ENCODE results near the gene GNB1. TPM values are rescaled to one million over a fixed set of nuclear protein-coding genes. Genes with fewer than 3 reads are reported as not detected.

Gene GNB1
- polyA plus RNA-seq, 1 of the 3 experiments (the other 2 are of a cell fraction), result 355 TPM

- TF ChIP-seq PBX3 (IDR thresholded peaks at IDR 0.05), result no peak
- no peak for TF ChIP-seq FOSL2 (IDR thresholded peaks at IDR 0.05; ENCODE audit: borderline replicate concordance, low read depth)
- TF ChIP-seq EZH2phosphoT487 (IDR thresholded peaks at IDR 0.05; ENCODE audit: borderline replicate concordance, low read depth), result no peak
- no peak for TF ChIP-seq CTCF (IDR thresholded peaks at IDR 0.05)
- TF ChIP-seq MXI1 (IDR thresholded peaks at IDR 0.05; ENCODE audit: low read depth, low read length), result no peak
- TF ChIP-seq MEF2A (IDR thresholded peaks at IDR 0.05; ENCODE audit: borderline replicate concordance, low read depth), result no peak
- TF ChIP-seq, protein P1, sequence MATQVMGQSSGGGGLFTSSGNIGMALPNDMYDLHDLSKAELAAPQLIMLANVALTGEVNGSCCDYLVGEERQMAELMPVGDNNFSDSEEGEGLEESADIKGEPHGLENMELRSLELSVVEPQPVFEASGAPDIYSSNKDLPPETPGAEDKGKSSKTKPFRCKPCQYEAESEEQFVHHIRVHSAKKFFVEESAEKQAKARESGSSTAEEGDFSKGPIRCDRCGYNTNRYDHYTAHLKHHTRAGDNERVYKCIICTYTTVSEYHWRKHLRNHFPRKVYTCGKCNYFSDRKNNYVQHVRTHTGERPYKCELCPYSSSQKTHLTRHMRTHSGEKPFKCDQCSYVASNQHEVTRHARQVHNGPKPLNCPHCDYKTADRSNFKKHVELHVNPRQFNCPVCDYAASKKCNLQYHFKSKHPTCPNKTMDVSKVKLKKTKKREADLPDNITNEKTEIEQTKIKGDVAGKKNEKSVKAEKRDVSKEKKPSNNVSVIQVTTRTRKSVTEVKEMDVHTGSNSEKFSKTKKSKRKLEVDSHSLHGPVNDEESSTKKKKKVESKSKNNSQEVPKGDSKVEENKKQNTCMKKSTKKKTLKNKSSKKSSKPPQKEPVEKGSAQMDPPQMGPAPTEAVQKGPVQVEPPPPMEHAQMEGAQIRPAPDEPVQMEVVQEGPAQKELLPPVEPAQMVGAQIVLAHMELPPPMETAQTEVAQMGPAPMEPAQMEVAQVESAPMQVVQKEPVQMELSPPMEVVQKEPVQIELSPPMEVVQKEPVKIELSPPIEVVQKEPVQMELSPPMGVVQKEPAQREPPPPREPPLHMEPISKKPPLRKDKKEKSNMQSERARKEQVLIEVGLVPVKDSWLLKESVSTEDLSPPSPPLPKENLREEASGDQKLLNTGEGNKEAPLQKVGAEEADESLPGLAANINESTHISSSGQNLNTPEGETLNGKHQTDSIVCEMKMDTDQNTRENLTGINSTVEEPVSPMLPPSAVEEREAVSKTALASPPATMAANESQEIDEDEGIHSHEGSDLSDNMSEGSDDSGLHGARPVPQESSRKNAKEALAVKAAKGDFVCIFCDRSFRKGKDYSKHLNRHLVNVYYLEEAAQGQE (IDR thresholded peaks at IDR 0.05; ENCODE audit: low read depth, low read length), result no peak
- TF ChIP-seq FOXJ3 (CRISPR knock-in tag; IDR thresholded peaks at IDR 0.05), result no peak
- no peak for TF ChIP-seq RCOR1 (IDR thresholded peaks at IDR 0.05; ENCODE audit: low read length)
- no peak for TF ChIP-seq RFX5 (IDR thresholded peaks at IDR 0.05; ENCODE audit: low read length)
These were observed 31.7 kb upstream of the GNB1 start (continued) for GRCh38 chr1:1922702-1922955.

- Histone ChIP-seq H3K36me3 (replicated peaks in 1 of 2; ENCODE audit: control insufficient read depth in 1 of 2, insufficient read depth in 2 of 2, low read length in 1 of 2) (no peaks in the 10 kb centered on the region), H3K27me3 (ENCODE audit: insufficient read depth) (no peaks in the 10 kb centered on the region), H2AFZ (ENCODE audit: low read depth) (no peak overlapping the region), H3K9me2 (no peaks in the 10 kb centered on the region), H3K4me1 (ENCODE audit: control insufficient read depth in 1 of 2, insufficient read depth in 2 of 2, low read depth in 1 of 2, low read length in 1 of 2) (peaks cover 0 to 15% of the 10 kb centered on the region in 2 experiments; a peak in 1 of 4 replicates), H3K4me3 (ENCODE audit: low read depth in 2 of 2, low read length in 1 of 2) (no peak overlapping the region), H3K9me3 (no peaks in the 10 kb centered on the region), H3K27ac (ENCODE audit: low read depth in 2 of 2, low read length in 1 of 2) (no peak overlapping the region), H3F3A (replicated peaks; ENCODE audit: insufficient read depth) (no peaks in the 10 kb centered on the region), H3K79me2 (ENCODE audit: insufficient read depth) (no peaks in the 10 kb centered on the region), H3K9ac (no peak overlapping the region), H3K4me2 (no peak overlapping the region), H4K20me1 (ENCODE audit: insufficient read depth) (no peaks in the 10 kb centered on the region)
- no peak for DNase-seq
- ChIA-PET CTCF (interaction anchor here (1.1 to 2.4 kb wide), 2 partner anchors 14 to 22 kb away, joined by 3 to 10 read pairs; no protein-coding TSS in a partner anchor), POLR2A (no interaction called here)
- 100% methylated on average over 1 of the region's 16 CpGs for WGBS (ENCODE audit: low lambda C conversion rate)
- TF ChIP-seq, protein P2, sequence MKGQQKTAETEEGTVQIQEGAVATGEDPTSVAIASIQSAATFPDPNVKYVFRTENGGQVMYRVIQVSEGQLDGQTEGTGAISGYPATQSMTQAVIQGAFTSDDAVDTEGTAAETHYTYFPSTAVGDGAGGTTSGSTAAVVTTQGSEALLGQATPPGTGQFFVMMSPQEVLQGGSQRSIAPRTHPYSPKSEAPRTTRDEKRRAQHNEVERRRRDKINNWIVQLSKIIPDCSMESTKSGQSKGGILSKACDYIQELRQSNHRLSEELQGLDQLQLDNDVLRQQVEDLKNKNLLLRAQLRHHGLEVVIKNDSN (IDR thresholded peaks at IDR 0.05; ENCODE audit: borderline replicate concordance, low read depth), result no peak
- TF ChIP-seq FOXJ3 (CRISPR knock-in tag; IDR thresholded peaks at IDR 0.05) (no peak), TAF1 (IDR thresholded peaks at IDR 0.05; ENCODE audit: borderline replicate concordance, low read depth, low read length) (no peak), RFX5 (IDR thresholded peaks at IDR 0.05; ENCODE audit: low read length) (no peak), USF2 (IDR thresholded peaks at IDR 0.05; ENCODE audit: borderline replicate concordance, low read depth, low read length) (no peak), CHD2 (IDR thresholded peaks at IDR 0.05; ENCODE audit: low read length, partially characterized antibody) (no peak), FOSL2 (IDR thresholded peaks at IDR 0.05; ENCODE audit: borderline replicate concordance, low read depth) (no peak), ELF1 (IDR thresholded peaks at IDR 0.05) (no peak), MEF2A (IDR thresholded peaks at IDR 0.05; ENCODE audit: borderline replicate concordance, low read depth) (no peak), TEAD4 (IDR thresholded peaks at IDR 0.05; ENCODE audit: borderline replicate concordance, insufficient read depth) (no peak), NRF1 (IDR thresholded peaks at IDR 0.05; ENCODE audit: low read depth, low read length) (no peak), PBX3 (IDR thresholded peaks at IDR 0.05) (no peak), FOXM1 (IDR thresholded peaks at IDR 0.05; ENCODE audit: low read depth) (no peak), POLR2AphosphoS5 (IDR thresholded peaks at IDR 0.05; ENCODE audit: low read depth, low read length) (no peak)
These were observed 31.2 kb upstream of the GNB1 start for GRCh38 chr1:1921901-1922701.
